HS-5 (cell line): ENCODE measurements around the gene FUT7.
"Not testable (repeated sequence)": the region's sequence is repeated elsewhere in the genome, so short reads cannot be mapped to it uniquely, and the experiment has no call there.

Experiments used
- DNase-seq: peaks from one replicate; pipeline ENCODE4 v3.0.0-alpha.2; 2012; ENCODE audit warnings: low read depth

Gene FUT7

GRCh38 chr9:137017791-137018497, 13.9 kb downstream of the FUT7 start:
- no peak for DNase-seq

GRCh38 chr9:137017071-137017470, 14.8 kb downstream of the FUT7 start:
- no peak for DNase-seq

- DNase-seq, result no peak
Observed at GRCh38 chr9:137016436-137016835, 15.5 kb downstream of the FUT7 start.

GRCh38 chr9:137015976-137016375, 15.9 kb downstream of the FUT7 start:
- no peak for DNase-seq

GRCh38 chr9:137015540-137015930, 16.4 kb downstream of the FUT7 start:
- no peak for DNase-seq

- DNase-seq, result no peak
Observed at GRCh38 chr9:137014776-137015539, 16.9 kb downstream of the FUT7 start.

GRCh38 chr9:137014166-137014565, 17.7 kb downstream of the FUT7 start:
- DNase-seq, result no peak

- no peak for DNase-seq
Observed at GRCh38 chr9:137013571-137013940, 18.3 kb downstream of the FUT7 start.

GRCh38 chr9:137012694-137013570, 19.0 kb downstream of the FUT7 start:
- DNase-seq, result no peak

GRCh38 chr9:137011907-137012675, 19.8 kb downstream of the FUT7 start:
- no peak for DNase-seq

GRCh38 chr9:137011156-137011555, 20.7 kb downstream of the FUT7 start:
- no peak for DNase-seq

- no peak for DNase-seq
Observed at GRCh38 chr9:137009938-137010732, 21.8 kb downstream of the FUT7 start.

- no peak for DNase-seq
Observed at GRCh38 chr9:137009217-137009616, 22.7 kb downstream of the FUT7 start.

- no peak for DNase-seq
Observed at GRCh38 chr9:137008312-137008711, 23.6 kb downstream of the FUT7 start.

- DNase-seq, result no peak
Observed at GRCh38 chr9:137007816-137008270, 24.0 kb downstream of the FUT7 start.

- DNase-seq, result no peak
Observed at GRCh38 chr9:137007108-137007815, 24.6 kb downstream of the FUT7 start.

- no peak for DNase-seq
Observed at GRCh38 chr9:137006116-137007003, 25.5 kb downstream of the FUT7 start.

- not testable (repeated sequence) for DNase-seq
Observed at GRCh38 chr9:137004285-137004684, 27.6 kb downstream of the FUT7 start.

GRCh38 chr9:137002646-137003041, 29.2 kb downstream of the FUT7 start:
- no peak for DNase-seq
